GM12878 (cell line): ENCODE data around the gene TMEM97. TPM values are rescaled to one million over a fixed set of nuclear protein-coding genes. Genes with fewer than 3 reads are reported as not detected.

Experiments used
- ATAC-seq: fragments of 200-7000 bp; cut with Tn5 transposase; 3 replicates; pipeline ENCODE4 v1.9.1; 2020; ENCODE audit warnings: mild to moderate bottlenecking, moderate library complexity
- BruUV-seq: library from RNA; stranded (reverse); fragments of 400-500 nt; replicated peaks from 2 replicates; lab custom pipeline; 2021; lab: Mats Ljungman, UMichigan
- CTCF ChIA-PET: fragments of 300-600 bp; sonication (Branson Sonifier 250); formaldehyde crosslinking; extraction: SDS; loops from one replicate; lab custom pipeline; 2021; ENCODE audit warnings: inconsistent platforms; lab: Yijun Ruan, JAX
- POLR2A ChIA-PET: fragments of 350-600 bp; formaldehyde crosslinking; extraction: SDS; loops from one replicate; lab custom pipeline; 2021; ENCODE audit warnings: inconsistent platforms; lab: Charles Lee
- RAD21 ChIA-PET: fragments of 300-600 bp; sonication (Branson Sonifier 250); formaldehyde crosslinking; loops from one replicate; lab custom pipeline; 2023; ENCODE audit warnings: antibody characterized with exemption; ENCODE audit not compliant: unreplicated experiment; lab: Charles Lee
- SMC1A ChIA-PET: fragments of 300-600 bp; sonication (Branson Sonifier 250); formaldehyde crosslinking; loops from one replicate; lab custom pipeline; 2023; ENCODE audit not compliant: unreplicated experiment, uncharacterized antibody; lab: Charles Lee
- DNase-seq: peaks from one replicate; pipeline ENCODE4 v3.0.0-alpha.2; 2011; ENCODE audit warnings: low read depth, low spot score
- FAIRE-seq: peaks from 3 replicates; lab custom pipeline; 2011; peaks lifted over from hg19 to GRCh38; lab: Jason Lieb, UNC
- H2AFZ ChIP-seq: 2 replicates; pipeline ENCODE4 v1.6.0; 2011; ENCODE audit warnings: low read depth, low read length, control low read depth; ENCODE audit not compliant: control insufficient read depth
- H3K27ac ChIP-seq: 2 replicates; pipeline ENCODE4 v1.5.1; 2011; ENCODE audit warnings: control low read depth; ENCODE audit not compliant: control insufficient read depth, insufficient read depth
- H3K27me3 ChIP-seq, 2 experiments: replicated peaks in 1 of 2; 2 replicates each; pipeline versions ENCODE4 v1.6.0 to v1.6.1; 2011; ENCODE audit warnings: low read length in 1 of 2; ENCODE audit not compliant: control insufficient read depth in 2 of 2, insufficient read depth in 2 of 2
- H3K36me3 ChIP-seq, 2 experiments: 2 replicates each; pipeline ENCODE4 v1.5.1; 2011; ENCODE audit warnings: low read length in 1 of 2; ENCODE audit not compliant: control insufficient read depth in 2 of 2, insufficient read depth in 2 of 2
- H3K4me1 ChIP-seq: 2 replicates; pipeline ENCODE4 v1.6.1; 2011; ENCODE audit warnings: mild to moderate bottlenecking, low read length, moderate library complexity, mixed read lengths; ENCODE audit not compliant: control insufficient read depth, insufficient read depth
- H3K4me2 ChIP-seq: 2 replicates; pipeline ENCODE4 v1.6.0; 2011; ENCODE audit warnings: control low read depth; ENCODE audit not compliant: control insufficient read depth, insufficient read depth
- H3K4me3 ChIP-seq: fragments of 200-600 bp; sonication (generic); 2 replicates; pipeline ENCODE4 v1.5.1; 2016
- H3K79me2 ChIP-seq: 2 replicates; pipeline ENCODE4 v1.6.0; 2011; ENCODE audit warnings: low read length; ENCODE audit not compliant: control insufficient read depth, insufficient read depth
- H3K9ac ChIP-seq: 2 replicates; pipeline ENCODE4 v1.8.0; 2011; ENCODE audit warnings: low read length, control low read depth, mixed read lengths; ENCODE audit not compliant: control insufficient read depth, insufficient read depth
- H3K9me3 ChIP-seq: replicated peaks from 3 replicates; pipeline ENCODE4 v1.5.1; 2011; ENCODE audit warnings: mild to moderate bottlenecking, low read length; ENCODE audit not compliant: control insufficient read depth, insufficient read depth
- H4K20me1 ChIP-seq: 2 replicates; pipeline ENCODE4 v1.6.0; 2011; ENCODE audit not compliant: control insufficient read depth, insufficient read depth
- CBX5 ChIP-seq: sonication (generic); IDR thresholded peaks from 2 replicates; pipeline ENCODE4 v1.6.1; 2016; ENCODE audit warnings: low read depth, moderate library complexity, mild to moderate bottlenecking, inconsistent platforms
- EGR1 ChIP-seq, 2 experiments: IDR thresholded peaks; 1 replicate in 1 of 2; 2 replicates in 1 of 2; pipeline ENCODE4 v1.6.1; 2011 to 2012; ENCODE audit warnings: low read depth in 2 of 2, low read length in 2 of 2, borderline replicate concordance in 1 of 2, mild to moderate bottlenecking in 1 of 2, moderate library complexity in 1 of 2
- EP300 ChIP-seq, 2 experiments: fragments of 150-350 bp in 1 of 2; IDR thresholded peaks; 2 replicates each; pipeline ENCODE4 v1.6.1; 2011 to 2012; ENCODE audit warnings: low read depth in 2 of 2, low read length in 2 of 2, borderline replicate concordance in 1 of 2, improper control_type of control experiment in 1 of 2, inconsistent platforms in 1 of 2; ENCODE audit not compliant: control insufficient read depth in 1 of 2
- HCFC1 ChIP-seq: fragments of 150-350 bp; IDR thresholded peaks from 2 replicates; pipeline ENCODE4 v1.6.1; 2014; ENCODE audit warnings: low read length
- HDAC2 ChIP-seq: fragments of 200-600 bp; sonication (generic); IDR thresholded peaks from 2 replicates; pipeline ENCODE4 v1.6.1; 2017
- MTA3 ChIP-seq: IDR thresholded peaks from 2 replicates; pipeline ENCODE4 v1.6.1; 2012; ENCODE audit warnings: low read length, inconsistent platforms, borderline replicate concordance
- MXI1 ChIP-seq: fragments of 150-350 bp; IDR thresholded peaks from 2 replicates; pipeline ENCODE4 v1.6.1; 2011; ENCODE audit warnings: low read depth, mild to moderate bottlenecking, inconsistent platforms, low read length, improper control_type of control experiment
- NFYB ChIP-seq: IDR thresholded peaks from 2 replicates; pipeline ENCODE4 v1.6.1; 2011; ENCODE audit warnings: low read depth, mild to moderate bottlenecking, low read length, improper control_type of control experiment, moderate library complexity; ENCODE audit not compliant: insufficient read depth
- SREBF2 ChIP-seq: IDR thresholded peaks from 2 replicates; pipeline ENCODE4 v1.6.1; 2012; ENCODE audit warnings: mild to moderate bottlenecking, low read length
- TCF7 ChIP-seq: IDR thresholded peaks from 2 replicates; pipeline ENCODE4 v1.6.1; 2014; ENCODE audit warnings: antibody characterized with exemption, borderline replicate concordance
- YY1 ChIP-seq: IDR thresholded peaks from 2 replicates; pipeline ENCODE4 v1.6.1; 2011; ENCODE audit warnings: low read depth, mild to moderate bottlenecking, low read length
- WGBS: methylation state at CpG from one replicate; pipeline ENCODE4 v1.1.6; 2016; ENCODE audit warnings: low lambda C conversion rate; ENCODE audit not compliant: insufficient replicate concordance, insufficient coverage; ENCODE audit errors: missing lambda C conversion rate; 5-methylcytosine and 5-hydroxymethylcytosine counted together
- in situ Hi-C: fragments of 300-500 bp; cut with MboI; formaldehyde crosslinking; loops from 9 replicates; pipeline ENCODE4 v1.14.3; 2018; ENCODE audit warnings: mixed read lengths
- intact Hi-C: fragments of 100-400 bp; cut with micrococcal nuclease; formaldehyde crosslinking; loops from one replicate; pipeline ENCODE4 v1.14.2; 2022; ENCODE audit not compliant: unreplicated experiment
- polyA plus RNA-seq, 11 experiments: library from polyadenylated mRNA; depleted of rRNA in 4 of 11; unstranded in 6 of 11; stranded (reverse) in 5 of 11; fragments of >200 nt; fragmentation: Nextera tagmentation in 4 of 11; fragmentation: Illumina TruSeq in 1 of 11; extraction: Ambion mirVana in 4 of 11; extraction: Trizol in 1 of 11; gene quantifications; 1 replicate in 1 of 11; 2 replicates in 10 of 11; pipeline versions ENCODE4 v1.2.1 to v1.2.3, GENCODE V29; 2011 to 2016; ENCODE audit warnings: inconsistent platforms in 2 of 11, missing spikeins in 2 of 11, low read depth in 1 of 11
- total RNA-seq, 4 experiments: library from RNA; depleted of rRNA in 3 of 4; stranded (reverse); fragments of >200 nt in 3 of 4; fragmentation: Illumina TruSeq in 1 of 4; extraction: Trizol in 1 of 4; gene quantifications; 2 replicates each; pipeline versions ENCODE4 v1.2.1 to v1.2.3, GENCODE V29; 2013 to 2021
- TF ChIP-seq, protein P1 (sequence below): fragments of 450-650 bp; IDR thresholded peaks from 2 replicates; pipeline ENCODE4 v1.6.1; 2014; ENCODE audit warnings: mild to moderate bottlenecking
- TF ChIP-seq, protein P2 (sequence below): fragments of 450-650 bp; IDR thresholded peaks from 2 replicates; pipeline ENCODE4 v1.6.1; 2018; ENCODE audit warnings: mild to moderate bottlenecking, low read depth, moderate library complexity; ENCODE audit not compliant: partially characterized antibody
- TF ChIP-seq, protein P3 (sequence below): IDR thresholded peaks from 2 replicates; pipeline ENCODE4 v1.6.1; 2012; ENCODE audit warnings: low read depth, low read length, improper control_type of control experiment
- TF ChIP-seq, protein P4 (sequence below): fragments of 450-650 bp; IDR thresholded peaks from 2 replicates; pipeline ENCODE4 v1.6.1; 2017; ENCODE audit warnings: mild to moderate bottlenecking, moderate library complexity

TMEM97 gene
- total and polyA plus RNA-seq, 10 of the 15 experiments (the other 5 are each of a cell fraction or from before 2014, with no cell fraction given), result 58.0 to 134 (median 86.0) TPM

DNA sequence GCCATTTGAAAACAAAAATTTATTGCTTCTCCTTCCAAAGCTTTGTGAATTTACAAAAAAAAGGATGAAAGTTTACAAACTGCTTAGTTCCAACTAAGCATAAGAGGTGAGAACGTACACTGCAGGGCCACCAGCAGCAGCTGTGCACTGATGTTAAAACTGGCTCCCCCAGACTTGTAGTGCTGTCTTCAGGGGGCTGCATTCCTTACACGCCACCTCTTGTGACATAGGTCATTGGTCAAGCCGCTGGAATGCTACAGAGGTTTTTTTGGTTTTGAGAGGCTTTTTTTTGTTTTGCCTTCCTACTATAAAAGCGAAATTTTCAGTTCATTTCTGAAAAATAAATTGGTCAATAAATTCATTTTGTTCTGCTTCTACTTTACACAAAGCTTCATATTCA lies 9.3 kb downstream of the TMEM97 start:
- in situ Hi-C loops, result no loop called here
- no peak for FAIRE-seq
- BruUV-seq, result no TSS peak
- TF ChIP-seq NFYB (no peak), MXI1 (no peak), TCF7 (no peak), YY1 (no peak), MTA3 (no peak), HDAC2 (no peak), EGR1 (IDR thresholded peaks at IDR 0.05; ENCODE audit: borderline replicate concordance in 1 of 2, low read depth in 2 of 2, low read length in 2 of 2) (no peak), HCFC1 (no peak), EP300 (IDR thresholded peaks at IDR 0.05; ENCODE audit: borderline replicate concordance in 1 of 2, control insufficient read depth in 1 of 2, low read depth in 2 of 2, low read length in 2 of 2) (no peak), SREBF2 (no peak), CBX5 (no peak)
- TF ChIP-seq, protein P1, sequence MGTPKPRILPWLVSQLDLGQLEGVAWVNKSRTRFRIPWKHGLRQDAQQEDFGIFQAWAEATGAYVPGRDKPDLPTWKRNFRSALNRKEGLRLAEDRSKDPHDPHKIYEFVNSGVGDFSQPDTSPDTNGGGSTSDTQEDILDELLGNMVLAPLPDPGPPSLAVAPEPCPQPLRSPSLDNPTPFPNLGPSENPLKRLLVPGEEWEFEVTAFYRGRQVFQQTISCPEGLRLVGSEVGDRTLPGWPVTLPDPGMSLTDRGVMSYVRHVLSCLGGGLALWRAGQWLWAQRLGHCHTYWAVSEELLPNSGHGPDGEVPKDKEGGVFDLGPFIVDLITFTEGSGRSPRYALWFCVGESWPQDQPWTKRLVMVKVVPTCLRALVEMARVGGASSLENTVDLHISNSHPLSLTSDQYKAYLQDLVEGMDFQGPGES, result no peak
- TF ChIP-seq, protein P2, sequence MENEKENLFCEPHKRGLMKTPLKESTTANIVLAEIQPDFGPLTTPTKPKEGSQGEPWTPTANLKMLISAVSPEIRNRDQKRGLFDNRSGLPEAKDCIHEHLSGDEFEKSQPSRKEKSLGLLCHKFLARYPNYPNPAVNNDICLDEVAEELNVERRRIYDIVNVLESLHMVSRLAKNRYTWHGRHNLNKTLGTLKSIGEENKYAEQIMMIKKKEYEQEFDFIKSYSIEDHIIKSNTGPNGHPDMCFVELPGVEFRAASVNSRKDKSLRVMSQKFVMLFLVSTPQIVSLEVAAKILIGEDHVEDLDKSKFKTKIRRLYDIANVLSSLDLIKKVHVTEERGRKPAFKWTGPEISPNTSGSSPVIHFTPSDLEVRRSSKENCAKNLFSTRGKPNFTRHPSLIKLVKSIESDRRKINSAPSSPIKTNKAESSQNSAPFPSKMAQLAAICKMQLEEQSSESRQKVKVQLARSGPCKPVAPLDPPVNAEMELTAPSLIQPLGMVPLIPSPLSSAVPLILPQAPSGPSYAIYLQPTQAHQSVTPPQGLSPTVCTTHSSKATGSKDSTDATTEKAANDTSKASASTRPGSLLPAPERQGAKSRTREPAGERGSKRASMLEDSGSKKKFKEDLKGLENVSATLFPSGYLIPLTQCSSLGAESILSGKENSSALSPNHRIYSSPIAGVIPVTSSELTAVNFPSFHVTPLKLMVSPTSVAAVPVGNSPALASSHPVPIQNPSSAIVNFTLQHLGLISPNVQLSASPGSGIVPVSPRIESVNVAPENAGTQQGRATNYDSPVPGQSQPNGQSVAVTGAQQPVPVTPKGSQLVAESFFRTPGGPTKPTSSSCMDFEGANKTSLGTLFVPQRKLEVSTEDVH, result no peak
- TF ChIP-seq, protein P3, sequence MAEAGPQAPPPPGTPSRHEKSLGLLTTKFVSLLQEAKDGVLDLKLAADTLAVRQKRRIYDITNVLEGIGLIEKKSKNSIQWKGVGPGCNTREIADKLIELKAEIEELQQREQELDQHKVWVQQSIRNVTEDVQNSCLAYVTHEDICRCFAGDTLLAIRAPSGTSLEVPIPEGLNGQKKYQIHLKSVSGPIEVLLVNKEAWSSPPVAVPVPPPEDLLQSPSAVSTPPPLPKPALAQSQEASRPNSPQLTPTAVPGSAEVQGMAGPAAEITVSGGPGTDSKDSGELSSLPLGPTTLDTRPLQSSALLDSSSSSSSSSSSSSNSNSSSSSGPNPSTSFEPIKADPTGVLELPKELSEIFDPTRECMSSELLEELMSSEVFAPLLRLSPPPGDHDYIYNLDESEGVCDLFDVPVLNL, result no peak
- TF ChIP-seq, protein P4, sequence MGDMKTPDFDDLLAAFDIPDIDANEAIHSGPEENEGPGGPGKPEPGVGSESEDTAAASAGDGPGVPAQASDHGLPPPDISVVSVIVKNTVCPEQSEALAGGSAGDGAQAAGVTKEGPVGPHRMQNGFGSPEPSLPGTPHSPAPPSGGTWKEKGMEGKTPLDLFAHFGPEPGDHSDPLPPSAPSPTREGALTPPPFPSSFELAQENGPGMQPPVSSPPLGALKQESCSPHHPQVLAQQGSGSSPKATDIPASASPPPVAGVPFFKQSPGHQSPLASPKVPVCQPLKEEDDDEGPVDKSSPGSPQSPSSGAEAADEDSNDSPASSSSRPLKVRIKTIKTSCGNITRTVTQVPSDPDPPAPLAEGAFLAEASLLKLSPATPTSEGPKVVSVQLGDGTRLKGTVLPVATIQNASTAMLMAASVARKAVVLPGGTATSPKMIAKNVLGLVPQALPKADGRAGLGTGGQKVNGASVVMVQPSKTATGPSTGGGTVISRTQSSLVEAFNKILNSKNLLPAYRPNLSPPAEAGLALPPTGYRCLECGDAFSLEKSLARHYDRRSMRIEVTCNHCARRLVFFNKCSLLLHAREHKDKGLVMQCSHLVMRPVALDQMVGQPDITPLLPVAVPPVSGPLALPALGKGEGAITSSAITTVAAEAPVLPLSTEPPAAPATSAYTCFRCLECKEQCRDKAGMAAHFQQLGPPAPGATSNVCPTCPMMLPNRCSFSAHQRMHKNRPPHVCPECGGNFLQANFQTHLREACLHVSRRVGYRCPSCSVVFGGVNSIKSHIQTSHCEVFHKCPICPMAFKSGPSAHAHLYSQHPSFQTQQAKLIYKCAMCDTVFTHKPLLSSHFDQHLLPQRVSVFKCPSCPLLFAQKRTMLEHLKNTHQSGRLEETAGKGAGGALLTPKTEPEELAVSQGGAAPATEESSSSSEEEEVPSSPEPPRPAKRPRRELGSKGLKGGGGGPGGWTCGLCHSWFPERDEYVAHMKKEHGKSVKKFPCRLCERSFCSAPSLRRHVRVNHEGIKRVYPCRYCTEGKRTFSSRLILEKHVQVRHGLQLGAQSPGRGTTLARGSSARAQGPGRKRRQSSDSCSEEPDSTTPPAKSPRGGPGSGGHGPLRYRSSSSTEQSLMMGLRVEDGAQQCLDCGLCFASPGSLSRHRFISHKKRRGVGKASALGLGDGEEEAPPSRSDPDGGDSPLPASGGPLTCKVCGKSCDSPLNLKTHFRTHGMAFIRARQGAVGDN, result no peak

More for the DNA sequence above, 9.3 kb downstream of the TMEM97 start:
- 94% methylated on average over 4 of the region's 4 CpGs for WGBS
- H3K27ac ChIP-seq, result no peak overlapping the region; the same call in 1 of the 2 replicates
- ATAC-seq, result no peak
- no peaks in the 10 kb centered on the region; the same call in 1 of the 2 replicates for H4K20me1 ChIP-seq
- H3K4me2 ChIP-seq, result no peak overlapping the region
- intact Hi-C loops, result no loop called here
- ChIA-PET SMC1A (interaction anchor here (1.0 kb wide), 1 partner anchor 10 kb away, joined by 3 read pairs; no protein-coding TSS in a partner anchor), CTCF (interaction anchor here (0.6 kb wide), 1 partner anchor 37 kb away, joined by 3 read pairs; no protein-coding TSS in a partner anchor), RAD21 (no interaction called here), POLR2A (interaction anchor here (0.5 kb wide), 1 partner anchor 175 kb away, joined by 4 read pairs; no protein-coding TSS in a partner anchor)
- no peak overlapping the region for H3K4me3 ChIP-seq
- no peak for DNase-seq
- H3K36me3 ChIP-seq, result peaks cover 11 to 15% of the 10 kb centered on the region in 2 experiments
- H3K9ac ChIP-seq, result no peak overlapping the region
- H3K4me1 ChIP-seq, result peaks cover 6% of the 10 kb centered on the region; the same call in 1 of the 2 replicates
- H3K9me3 ChIP-seq, result no peaks in the 10 kb centered on the region
- peaks cover 16% of the 10 kb centered on the region for H3K79me2 ChIP-seq
- no peaks in the 10 kb centered on the region for H3K27me3 ChIP-seq
- no peak overlapping the region for H2AFZ ChIP-seq
